Lung microvascular endothelial cell (primary cell): Measurements from ENCODE around the gene NUP50. TPM values are rescaled to one million over a fixed set of nuclear protein-coding genes. Genes with fewer than 3 reads are reported as not detected.

ENCODE experiments used
- DNase-seq, 2 donors: peaks; one replicate each; pipeline versions ENCODE4 v3.0.0 to v3.0.0-alpha.2; 2010; ENCODE audit warnings: low read depth in 2 of 2
- total RNA-seq: library from RNA; depleted of rRNA; stranded (reverse); fragments of >200 nt; gene quantifications from 2 replicates; pipeline ENCODE4 v1.2.1, GENCODE V29; 2014

The NUP50 gene
- total RNA-seq, 1 donor from 2014 or later, result 41.5 TPM

DNA sequence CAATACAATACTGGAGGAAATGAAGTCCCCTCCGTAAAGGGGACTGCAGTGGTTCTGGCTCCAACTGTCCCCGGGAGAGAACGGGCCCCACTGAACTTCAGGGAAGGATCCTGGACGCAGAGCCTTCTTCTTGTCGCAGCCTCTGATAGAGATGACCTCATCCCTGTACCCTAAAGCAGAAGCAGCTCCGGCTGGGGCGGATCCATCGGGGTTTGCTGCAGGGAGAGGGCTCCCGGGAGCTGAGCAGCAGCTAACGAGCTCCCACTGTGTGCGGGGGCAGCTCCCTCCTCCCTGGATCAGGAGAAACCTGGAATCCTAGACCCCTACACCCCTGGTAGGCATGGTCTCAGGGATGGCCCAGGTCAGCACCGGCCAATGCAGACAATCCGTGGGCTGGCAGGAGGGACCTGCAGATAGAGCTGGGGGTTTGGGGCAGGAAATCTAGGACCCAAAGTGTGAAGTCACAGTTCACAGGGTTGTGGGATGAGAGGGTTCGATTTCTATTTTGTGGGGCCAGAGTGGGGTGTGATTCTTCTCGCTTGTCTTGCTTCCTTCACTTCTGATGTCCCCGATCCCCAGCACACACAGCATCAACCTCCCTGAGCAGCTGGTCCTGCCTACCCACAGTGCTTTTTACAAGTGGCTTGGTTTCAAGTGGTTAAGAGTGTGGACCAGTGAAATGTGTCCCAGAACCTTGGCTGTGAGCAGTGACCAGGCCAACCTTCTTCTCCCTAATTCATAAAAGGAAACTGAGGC is 64.1 kb downstream of the NUP50 start:
- DNase-seq, result no peak

DNA sequence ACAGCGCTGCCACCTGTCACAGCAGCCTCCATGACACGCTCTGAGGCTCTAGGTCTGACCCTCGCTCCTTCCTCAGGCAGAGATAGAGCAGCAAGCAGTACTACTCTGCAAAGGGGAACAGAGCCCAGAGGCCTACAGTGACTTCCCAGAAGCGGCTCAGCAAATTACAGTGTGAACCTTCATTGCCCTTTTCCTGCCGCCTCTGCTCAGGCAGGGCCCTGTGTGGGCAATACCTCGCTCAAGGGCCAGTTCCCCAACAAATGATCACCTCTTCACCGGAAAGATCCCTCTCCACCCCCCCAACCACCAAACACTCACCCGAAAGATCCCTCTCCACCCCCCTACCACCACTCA is 64.7 kb downstream of the NUP50 start:
- no peak for DNase-seq

DNA sequence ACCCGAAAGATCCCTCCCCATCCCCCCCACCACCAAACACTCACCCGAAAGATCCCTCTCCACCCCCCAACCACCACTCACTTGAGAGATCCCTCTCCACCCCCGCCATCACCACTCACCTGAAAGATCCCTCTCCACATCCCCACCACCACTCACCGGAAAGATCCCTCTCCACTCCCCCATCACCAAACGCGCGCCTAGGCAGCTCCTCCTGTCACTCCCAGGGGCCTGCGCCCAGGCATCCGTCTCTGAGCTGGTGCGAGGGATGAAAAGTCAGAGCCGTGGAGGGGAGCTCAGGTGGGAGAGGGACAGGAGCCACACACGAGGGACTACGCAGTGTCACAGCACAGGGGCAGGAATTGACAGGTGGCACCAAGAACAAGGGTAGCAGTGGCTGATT is 65.5 kb downstream of the NUP50 start:
- DNase-seq, result no peak

DNA sequence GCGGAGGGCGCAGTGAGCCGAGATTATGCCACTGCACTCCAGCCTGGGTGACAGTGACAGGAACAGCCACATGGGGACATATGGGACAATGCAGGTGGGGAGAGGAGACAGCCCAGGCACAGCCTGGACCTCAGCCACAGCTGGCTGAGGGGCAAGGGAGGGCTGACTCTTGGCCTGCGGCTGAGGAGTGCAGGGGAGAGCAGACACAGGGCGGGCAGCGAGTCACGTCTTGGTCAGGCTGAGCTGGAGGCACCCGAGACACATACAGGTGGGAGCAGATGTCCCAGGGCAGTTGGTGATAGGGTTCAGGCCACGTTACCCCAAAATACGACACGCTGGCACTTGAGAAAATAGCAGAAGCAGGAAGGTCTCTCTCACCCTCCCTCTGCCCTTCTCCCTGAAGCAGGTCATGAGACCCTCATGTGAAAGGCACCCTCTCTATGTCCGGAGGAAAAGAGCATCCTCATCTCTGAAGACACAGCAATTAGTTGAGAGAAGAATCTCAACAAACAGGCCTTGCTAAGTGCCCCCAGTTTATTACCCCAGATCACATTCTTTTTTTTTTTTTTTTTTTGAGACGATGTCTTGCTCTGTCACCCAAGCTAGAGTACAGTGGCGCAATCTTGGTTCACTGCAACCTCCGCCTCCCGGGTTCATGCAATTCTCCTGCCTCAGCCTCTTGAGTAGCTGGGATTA is 66.4 kb downstream of the NUP50 start:
- no peak for DNase-seq

DNA sequence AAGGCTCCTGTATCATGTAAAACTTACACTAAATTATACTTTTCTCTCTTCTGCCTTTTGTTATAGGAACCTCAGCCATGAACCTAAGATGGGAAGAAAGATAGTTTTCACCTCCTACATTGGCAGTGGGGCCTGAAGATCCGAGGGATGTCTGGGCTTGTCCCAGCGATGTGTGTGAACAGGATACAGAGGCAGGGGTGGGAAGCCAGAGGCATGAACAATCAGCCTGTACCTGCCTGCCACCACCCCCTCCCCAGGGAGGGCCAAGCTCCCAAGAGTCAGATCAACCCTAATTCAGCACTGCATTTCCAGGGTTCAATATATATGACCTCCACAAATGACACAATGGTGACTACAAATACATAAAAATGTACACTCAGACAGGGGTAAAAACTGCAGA is 67.6 kb downstream of the NUP50 start:
- DNase-seq, result no peak

DNA sequence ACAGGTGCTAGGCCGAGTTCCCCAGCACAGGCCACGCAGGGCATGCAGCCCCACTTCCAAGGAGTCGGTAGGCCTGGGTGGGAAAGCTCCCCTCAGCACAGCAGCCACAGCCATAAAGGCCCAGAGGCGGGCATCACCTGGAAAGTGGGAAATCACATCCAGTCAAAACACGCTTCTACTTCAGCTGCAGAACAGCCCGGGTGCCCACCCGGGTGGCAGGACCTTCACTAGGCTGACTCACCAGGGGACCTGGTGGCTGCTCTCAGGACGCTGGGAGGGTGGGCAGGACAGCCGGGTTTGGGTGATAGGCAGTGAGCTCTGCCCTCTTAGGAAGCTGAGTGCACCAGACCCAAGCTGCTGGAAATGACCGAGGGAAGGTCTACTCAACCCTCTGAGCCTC is 69.7 kb downstream of the NUP50 start:
- no peak for DNase-seq

DNA sequence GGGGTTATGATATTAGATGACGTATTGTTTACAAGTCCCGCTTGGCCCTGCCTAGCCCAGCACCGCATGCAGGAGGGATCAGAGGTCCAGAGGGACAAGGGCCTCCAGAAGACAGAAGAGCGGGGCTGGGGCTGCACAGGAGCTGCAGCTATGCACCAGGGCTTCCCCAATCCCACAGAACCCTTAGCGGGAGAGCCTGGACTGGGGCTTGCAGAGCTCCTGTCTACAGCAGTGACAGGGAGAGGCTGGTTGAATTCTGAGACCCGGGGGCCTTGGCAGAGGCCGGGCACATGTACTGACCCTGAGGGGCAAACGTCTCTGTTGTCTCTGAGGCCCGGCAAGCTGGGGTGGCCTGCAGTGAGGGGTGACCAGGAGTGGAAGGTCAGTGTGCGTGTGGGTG is 70.1 kb downstream of the NUP50 start:
- DNase-seq, result no peak

DNA sequence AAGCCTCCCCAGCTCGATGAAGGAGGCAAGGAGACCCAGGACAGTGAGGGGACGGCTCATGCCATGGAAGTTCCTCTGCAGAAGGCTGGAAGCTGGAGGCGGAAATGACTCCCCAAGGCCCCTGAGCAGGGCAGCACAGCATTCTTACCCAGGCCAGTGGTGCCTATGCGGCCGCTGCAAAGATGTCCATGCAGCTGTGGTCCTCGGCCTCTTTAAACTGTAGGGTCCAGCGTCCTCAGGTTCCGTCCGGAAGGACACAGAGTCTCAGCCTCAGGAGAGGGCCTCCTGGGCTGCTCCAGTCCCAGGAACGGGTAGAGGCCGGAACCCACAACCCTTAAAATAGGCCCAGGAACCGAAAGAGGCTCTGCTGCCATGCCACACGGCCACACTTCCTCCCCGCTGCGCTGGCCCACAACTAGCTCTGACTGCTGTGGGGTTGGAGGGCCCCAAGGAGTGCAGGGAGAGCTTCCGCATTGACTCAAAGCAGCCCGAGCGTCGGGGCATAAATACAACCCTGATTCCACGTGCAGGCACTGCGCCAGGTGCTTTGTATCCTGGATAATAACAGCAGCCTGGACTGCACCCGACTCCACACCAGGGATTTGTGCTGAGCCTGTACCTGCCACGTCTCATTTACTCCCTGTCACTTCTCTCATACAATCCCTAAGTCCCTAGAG is 71.5 kb downstream of the NUP50 start:
- no peak for DNase-seq

DNA sequence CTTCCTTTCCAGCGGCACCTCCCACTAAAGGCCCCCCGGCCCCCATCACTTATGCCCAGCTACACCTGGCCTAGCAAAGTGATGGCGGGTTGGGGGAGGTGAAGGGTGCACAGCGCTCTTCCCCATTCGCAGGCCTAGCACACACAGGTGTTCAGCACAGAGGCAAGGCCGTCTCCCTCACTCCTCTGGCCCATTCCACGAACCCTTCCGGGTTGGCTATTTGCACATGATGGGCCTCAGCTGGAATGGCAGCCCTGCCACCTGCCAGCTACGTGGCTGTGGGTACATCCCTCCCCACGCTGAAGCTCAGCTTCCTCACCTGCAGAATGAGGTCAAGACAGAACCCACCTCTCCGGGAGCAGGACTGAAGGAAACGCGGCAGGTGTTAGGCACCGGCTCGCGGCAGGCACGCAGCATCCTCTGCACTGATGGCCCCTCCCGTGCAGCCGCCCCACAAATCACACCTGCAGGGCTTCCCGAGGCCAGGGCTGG is 72.2 kb downstream of the NUP50 start:
- no peak for DNase-seq

DNA sequence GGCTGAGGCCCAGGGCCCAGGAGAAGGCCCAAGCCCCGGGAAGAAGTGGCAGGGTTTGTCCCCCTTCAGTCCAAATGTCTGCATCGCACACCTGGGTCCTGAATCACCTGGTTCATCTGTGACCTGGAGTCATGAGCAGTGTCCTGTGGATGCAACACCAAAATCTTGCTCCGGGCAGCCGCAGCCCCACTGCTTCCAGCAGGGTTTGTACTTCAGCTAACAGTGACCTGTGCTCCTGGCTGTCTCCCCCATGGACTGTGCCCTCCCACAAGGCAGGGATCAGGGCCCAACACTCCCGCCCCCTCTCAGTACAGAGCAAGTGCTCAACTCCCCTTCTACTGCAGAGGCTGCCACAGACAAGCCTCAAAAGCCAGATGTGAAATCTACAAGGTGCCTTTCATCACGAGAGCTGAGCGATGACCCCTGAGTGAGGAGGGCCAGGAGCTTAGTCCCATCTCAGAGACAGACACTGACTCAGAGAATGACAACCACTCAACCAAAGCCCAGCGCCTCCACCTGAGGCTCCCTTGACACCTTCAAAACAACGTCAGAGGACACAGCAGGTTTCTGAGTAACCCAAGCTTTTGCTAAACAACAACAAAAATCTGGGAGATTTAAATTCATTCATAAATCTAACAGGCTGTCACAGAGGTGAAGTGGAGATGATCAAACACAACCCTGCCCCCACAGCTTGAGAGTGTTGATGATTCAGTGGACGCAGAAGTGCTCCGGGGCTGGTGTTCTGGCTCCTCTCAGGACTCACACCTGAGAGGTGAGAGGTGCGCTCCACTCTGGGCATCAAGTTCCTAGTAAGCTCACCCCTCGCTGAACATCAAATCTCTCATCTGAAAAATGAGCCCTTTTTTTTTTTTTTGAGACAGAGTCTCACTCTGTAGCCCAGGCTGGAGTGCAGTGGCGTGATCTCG is 73.6 kb downstream of the NUP50 start:
- no peak for DNase-seq

Other genes with a start within 250 kb of the NUP50 start
- gene PHF21B, start 153.9 kb upstream of the NUP50 start, total RNA-seq, result not detected in 2 replicates
- gene KIAA0930, start 77.0 kb downstream of the NUP50 start, total RNA-seq, result 22.7 and 40.1 TPM in 2 replicates
- not detected in 2 replicates for gene UPK3A, start 121.0 kb downstream of the NUP50 start, total RNA-seq
- 9.2 and 21.0 TPM in 2 replicates for gene FAM118A, start 146.0 kb downstream of the NUP50 start, total RNA-seq
- gene SMC1B, start 249.7 kb downstream of the NUP50 start, total RNA-seq, result not detected in 2 replicates
- 0.20 and 0.22 TPM in 2 replicates for gene RIBC2, start 249.8 kb downstream of the NUP50 start, total RNA-seq